ENCODE measurements around the gene SPATS1. TPM values are rescaled to one million over a fixed set of nuclear protein-coding genes. Genes with fewer than 3 reads are reported as not detected.

The SPATS1 gene
- total RNA-seq, 1 donor from 2014 or later = not detected

DNA sequence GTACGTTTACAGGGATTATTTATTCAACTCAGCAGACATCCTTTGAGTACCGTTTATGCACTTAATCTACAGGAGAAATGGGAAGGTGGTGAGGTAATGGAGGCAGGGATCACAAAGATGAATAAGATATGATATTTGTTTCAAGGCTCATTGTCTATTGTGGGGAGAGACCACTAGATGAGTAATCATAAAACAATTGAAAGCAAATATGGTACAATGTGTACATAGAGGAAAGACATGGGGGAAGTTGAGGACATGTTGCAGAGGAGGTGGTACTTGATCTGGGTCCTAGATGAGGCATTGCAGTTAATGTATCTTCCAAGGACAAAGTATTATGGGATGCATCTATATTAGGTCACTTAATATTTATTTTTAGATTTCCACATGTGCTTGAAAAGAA lies 31.3 kb downstream of the SPATS1 start:
- H3K36me3 ChIP-seq (ENCODE audit: insufficient read depth, low read length) = no peaks in the 10 kb centered on the region
- no peak overlapping the region for H3K4me2 ChIP-seq (ENCODE audit: low read length)
- Mint-ChIP-seq H3K4me1 (ENCODE audit: low read depth, unreplicated experiment) (no peaks in the 10 kb centered on the region), H3K4me3 (ENCODE audit: unreplicated experiment) (no peak overlapping the region), H3K27me3 (ENCODE audit: low read depth, unreplicated experiment) (peaks cover 3% of the 10 kb centered on the region), H3K27ac (ENCODE audit: unreplicated experiment) (no peak overlapping the region), H3K36me3 (ENCODE audit: low read depth, unreplicated experiment) (peaks cover 2% of the 10 kb centered on the region), H3K9me3 (ENCODE audit: unreplicated experiment) (no peaks in the 10 kb centered on the region)
- TF ChIP-seq EZH2 (IDR thresholded peaks at IDR 0.05; ENCODE audit: insufficient read depth, low read length) = no peak
- TF ChIP-seq, protein P1, sequence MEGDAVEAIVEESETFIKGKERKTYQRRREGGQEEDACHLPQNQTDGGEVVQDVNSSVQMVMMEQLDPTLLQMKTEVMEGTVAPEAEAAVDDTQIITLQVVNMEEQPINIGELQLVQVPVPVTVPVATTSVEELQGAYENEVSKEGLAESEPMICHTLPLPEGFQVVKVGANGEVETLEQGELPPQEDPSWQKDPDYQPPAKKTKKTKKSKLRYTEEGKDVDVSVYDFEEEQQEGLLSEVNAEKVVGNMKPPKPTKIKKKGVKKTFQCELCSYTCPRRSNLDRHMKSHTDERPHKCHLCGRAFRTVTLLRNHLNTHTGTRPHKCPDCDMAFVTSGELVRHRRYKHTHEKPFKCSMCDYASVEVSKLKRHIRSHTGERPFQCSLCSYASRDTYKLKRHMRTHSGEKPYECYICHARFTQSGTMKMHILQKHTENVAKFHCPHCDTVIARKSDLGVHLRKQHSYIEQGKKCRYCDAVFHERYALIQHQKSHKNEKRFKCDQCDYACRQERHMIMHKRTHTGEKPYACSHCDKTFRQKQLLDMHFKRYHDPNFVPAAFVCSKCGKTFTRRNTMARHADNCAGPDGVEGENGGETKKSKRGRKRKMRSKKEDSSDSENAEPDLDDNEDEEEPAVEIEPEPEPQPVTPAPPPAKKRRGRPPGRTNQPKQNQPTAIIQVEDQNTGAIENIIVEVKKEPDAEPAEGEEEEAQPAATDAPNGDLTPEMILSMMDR (IDR thresholded peaks at IDR 0.05; ENCODE audit: insufficient read depth, low read depth, low read length) = no peak
- no peak overlapping the region for H3K27ac ChIP-seq (ENCODE audit: low read depth, low read length)
- no peak for FAIRE-seq
- no peak overlapping the region for H3K9ac ChIP-seq (ENCODE audit: low read length)
- H3K4me1 ChIP-seq (ENCODE audit: insufficient read depth, low read length) = no peaks in the 10 kb centered on the region
- no peaks in the 10 kb centered on the region for H3K9me3 ChIP-seq (ENCODE audit: insufficient read depth, low read depth, low read length)
- H3K79me2 ChIP-seq (ENCODE audit: insufficient read depth, low read length) = no peaks in the 10 kb centered on the region
- H3K27me3 ChIP-seq (ENCODE audit: insufficient read depth, low read length) = peaks cover 12% of the 10 kb centered on the region
- H3K4me3 ChIP-seq (ENCODE audit: insufficient read depth, low read depth, low read length) = no peak overlapping the region
- H4K20me1 ChIP-seq (ENCODE audit: insufficient read depth, low read length) = no peaks in the 10 kb centered on the region
- no peak overlapping the region for H2AFZ ChIP-seq (ENCODE audit: low read depth, low read length)
- DNase-seq (ENCODE audit: low read depth) = no peak

- FAIRE-seq (no peak), DNase-seq (ENCODE audit: low read depth) (no peak)
- H3K4me1 ChIP-seq (ENCODE audit: insufficient read depth, low read length) = no peaks in the 10 kb centered on the region
- TF ChIP-seq EZH2 (IDR thresholded peaks at IDR 0.05; ENCODE audit: insufficient read depth, low read length) = no peak
- TF ChIP-seq, protein P1 (IDR thresholded peaks at IDR 0.05; ENCODE audit: insufficient read depth, low read depth, low read length) = no peak
- no peak overlapping the region for H3K27ac Mint-ChIP-seq (ENCODE audit: unreplicated experiment)
- no peaks in the 10 kb centered on the region for H3K79me2 ChIP-seq (ENCODE audit: insufficient read depth, low read length)
- H3K9me3 ChIP-seq (ENCODE audit: insufficient read depth, low read depth, low read length) = no peaks in the 10 kb centered on the region
- H3K4me3 ChIP-seq (ENCODE audit: insufficient read depth, low read depth, low read length) = no peak overlapping the region
- H3K27ac ChIP-seq (ENCODE audit: low read depth, low read length) = no peak overlapping the region
- peaks cover 3% of the 10 kb centered on the region for H3K27me3 Mint-ChIP-seq (ENCODE audit: low read depth, unreplicated experiment)
- no peaks in the 10 kb centered on the region for H3K4me1 Mint-ChIP-seq (ENCODE audit: low read depth, unreplicated experiment)
- no peak overlapping the region for H2AFZ ChIP-seq (ENCODE audit: low read depth, low read length)
- no peaks in the 10 kb centered on the region for H3K9me3 Mint-ChIP-seq (ENCODE audit: unreplicated experiment)
- peaks cover 15% of the 10 kb centered on the region for H3K27me3 ChIP-seq (ENCODE audit: insufficient read depth, low read length)
- no peaks in the 10 kb centered on the region for H3K36me3 ChIP-seq (ENCODE audit: insufficient read depth, low read length)
- peaks cover 2% of the 10 kb centered on the region for H3K36me3 Mint-ChIP-seq (ENCODE audit: low read depth, unreplicated experiment)
- H4K20me1 ChIP-seq (ENCODE audit: insufficient read depth, low read length) = no peaks in the 10 kb centered on the region
- H3K4me3 Mint-ChIP-seq (ENCODE audit: unreplicated experiment) = no peak overlapping the region
- H3K4me2 ChIP-seq (ENCODE audit: low read length) = no peak overlapping the region
- no peak overlapping the region for H3K9ac ChIP-seq (ENCODE audit: low read length)
These were observed 32.6 kb downstream of the SPATS1 start for GRCh38 chr6:44375071-44375470.

DNA sequence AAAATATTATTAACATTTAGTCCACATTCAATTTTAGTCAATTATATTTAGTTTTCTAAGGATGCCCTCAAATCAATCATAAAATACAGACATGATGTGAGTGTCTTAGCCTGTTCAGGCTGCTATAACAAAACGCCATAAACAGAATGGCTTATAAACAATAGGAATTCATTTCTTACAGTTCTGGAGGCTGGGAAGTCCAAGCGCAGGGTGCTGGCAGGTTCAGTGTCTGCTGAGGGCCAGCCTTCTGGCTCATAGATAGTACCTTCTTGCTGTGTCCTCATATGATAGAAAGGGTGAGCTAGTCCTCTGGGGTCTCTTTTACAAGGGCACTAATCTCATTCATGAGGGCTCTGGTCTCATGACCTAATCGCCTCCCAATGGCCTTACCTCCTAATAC lies 35.0 kb downstream of the SPATS1 start:
- H3K27ac ChIP-seq (ENCODE audit: low read depth, low read length) = no peak overlapping the region
- peaks cover 2% of the 10 kb centered on the region for H3K36me3 Mint-ChIP-seq (ENCODE audit: low read depth, unreplicated experiment)
- FAIRE-seq = no peak

More for the DNA sequence above, 35.0 kb downstream of the SPATS1 start:
- Mint-ChIP-seq H3K27me3 (ENCODE audit: low read depth, unreplicated experiment) (peaks cover 3% of the 10 kb centered on the region), H3K9me3 (ENCODE audit: unreplicated experiment) (no peaks in the 10 kb centered on the region), H3K27ac (ENCODE audit: unreplicated experiment) (no peak overlapping the region), H3K4me1 (ENCODE audit: low read depth, unreplicated experiment) (no peaks in the 10 kb centered on the region), H3K4me3 (ENCODE audit: unreplicated experiment) (no peak overlapping the region)
- H3K36me3 ChIP-seq (ENCODE audit: insufficient read depth, low read length) = no peaks in the 10 kb centered on the region
- H3K79me2 ChIP-seq (ENCODE audit: insufficient read depth, low read length) = no peaks in the 10 kb centered on the region
- H2AFZ ChIP-seq (ENCODE audit: low read depth, low read length) = no peak overlapping the region
- H3K4me1 ChIP-seq (ENCODE audit: insufficient read depth, low read length) = no peaks in the 10 kb centered on the region
- no peaks in the 10 kb centered on the region for H4K20me1 ChIP-seq (ENCODE audit: insufficient read depth, low read length)
- no peak overlapping the region for H3K4me3 ChIP-seq (ENCODE audit: insufficient read depth, low read depth, low read length)
- H3K27me3 ChIP-seq (ENCODE audit: insufficient read depth, low read length) = peaks cover 15% of the 10 kb centered on the region
- H3K4me2 ChIP-seq (ENCODE audit: low read length) = no peak overlapping the region
- no peak overlapping the region for H3K9ac ChIP-seq (ENCODE audit: low read length)
- TF ChIP-seq EZH2 (IDR thresholded peaks at IDR 0.05; ENCODE audit: insufficient read depth, low read length) = no peak
- TF ChIP-seq, protein P1 (IDR thresholded peaks at IDR 0.05; ENCODE audit: insufficient read depth, low read depth, low read length) = no peak
- H3K9me3 ChIP-seq (ENCODE audit: insufficient read depth, low read depth, low read length) = no peaks in the 10 kb centered on the region
- DNase-seq (ENCODE audit: low read depth) = no peak

Data from astrocyte (in vitro differentiated cells and primary cell).